ENCODE data around the gene IL1RN. TPM values are rescaled to one million over a fixed set of nuclear protein-coding genes. Genes with fewer than 3 reads are reported as not detected.

IL1RN gene
- total and polyA plus RNA-seq, 2 of the 13 experiments (the other 11 are each of a cell fraction or from before 2014, with no cell fraction given), result 21.2 to 101 TPM

GRCh38 chr2:113155331-113155730 is 27.9 kb downstream of the IL1RN start:
- in situ Hi-C loops (cut with HindIII; ENCODE audit: extremely low pct_ligation_motif_present, low pct_unique_long_range_greater_than_20kb) (no loop called here), intact Hi-C loops (cut with micrococcal nuclease; ENCODE audit: unreplicated experiment) (no loop called here)
- BruUV-seq (replicated peaks), result no TSS peak
- WGBS (ENCODE audit: low lambda C conversion rate), result 37% methylated on average over 5 of the region's 5 CpGs
- Histone ChIP-seq H3K4me1 (ENCODE audit: insufficient read depth, low read length) (peaks cover 43% of the 10 kb centered on the region), H3K9ac (ENCODE audit: insufficient read depth, low read depth, low read length) (no peak overlapping the region), H3K9me3 (ENCODE audit: low read length) (no peaks in the 10 kb centered on the region), H3K79me2 (ENCODE audit: insufficient read depth, low read length) (no peaks in the 10 kb centered on the region), H3K36me3 (replicated peaks in 1 of 2; ENCODE audit: control insufficient read depth in 1 of 2, insufficient read depth in 2 of 2, low read length in 2 of 2) (no peaks in the 10 kb centered on the region), H4K20me1 (ENCODE audit: insufficient read depth, low read length) (no peaks in the 10 kb centered on the region), H3K27ac (ENCODE audit: extremely low read length, insufficient read depth, low read length) (no peak overlapping the region), H2AFZ (ENCODE audit: low read length) (no peak overlapping the region), H3K27me3 (ENCODE audit: control insufficient read depth in 1 of 2, insufficient read depth in 2 of 2, low read length in 2 of 2) (no peaks in the 10 kb centered on the region; a peak in 1 of 5 replicates), H3K4me2 (ENCODE audit: low read depth, low read length) (no peak overlapping the region), H3K4me3 (replicated peaks in 1 of 3; ENCODE audit: insufficient read depth in 1 of 3, low read depth in 2 of 3, low read length in 3 of 3) (no peak overlapping the region)
- FAIRE-seq (no peak), ATAC-seq (no peak), DNase-seq (ENCODE audit: low spot score) (no peak)
- ChIA-PET POLR2A (interaction anchor here (1.7 to 5.3 kb wide), 8 partner anchors 11 to 67 kb away, joined by 7 to 103 read pairs (median 32); partner anchors contain the start of genes IL1RN and PSD4), CTCF (ENCODE audit: low intra/inter-chr PET ratio, low total read pairs) (no interaction called here)
- TF ChIP-seq POLR2G (IDR thresholded peaks at IDR 0.05; ENCODE audit: low read depth, low read length), result no peak
- no peak for TF ChIP-seq FOXM1 (CRISPR knock-in tag; IDR thresholded peaks at IDR 0.05)
- no peak for TF ChIP-seq HES4 (CRISPR knock-in tag; IDR thresholded peaks at IDR 0.05; ENCODE audit: borderline replicate concordance)
- no peak for TF ChIP-seq ZNF407 (CRISPR knock-in tag; IDR thresholded peaks at IDR 0.05; ENCODE audit: not compliant biosample characterization)
- TF ChIP-seq MBNL3 (CRISPR knock-in tag; conservative IDR thresholded peaks at IDR 0.05), result no peak
- TF ChIP-seq ZNF431 (CRISPR knock-in tag; IDR thresholded peaks at IDR 0.05; ENCODE audit: borderline replicate concordance, low read depth), result 0 out of 2 replicates have a peak, but pooled peaks have one; percentile 26
- no peak for TF ChIP-seq NRL (CRISPR knock-in tag; IDR thresholded peaks at IDR 0.05; ENCODE audit: borderline replicate concordance)
- TF ChIP-seq FOXO4 (CRISPR knock-in tag; conservative IDR thresholded peaks at IDR 0.05), result 0 out of 2 replicates have a peak, but pooled peaks have one; percentile 38
- no peak for TF ChIP-seq ZNF207 (IDR thresholded peaks at IDR 0.05; ENCODE audit: borderline replicate concordance)
